ENCODE results near the gene AK1.

- TF ChIP-seq CTCF (IDR thresholded peaks at IDR 0.05), result no peak
- TF ChIP-seq POLR2A (IDR thresholded peaks at IDR 0.05), result no peak
- no peak for TF ChIP-seq EP300 (IDR thresholded peaks at IDR 0.05)
These were observed 19.4 kb downstream of the AK1 start for GRCh38 chr9:127858041-127858512.

All from tibial nerve (tissue), 4 donors.